SU-DHL-6 (cell line): Measurements from ENCODE around the gene LY6G5B.

Source experiments
- H2AFZ ChIP-seq: fragments of 200-600 bp; sonication (generic); 2 replicates; pipeline ENCODE4 v1.6.1; 2014; ENCODE audit warnings: low read depth, mild to moderate bottlenecking, moderate library complexity, mixed read lengths, antibody characterized with exemption, low read length; ENCODE audit not compliant: severe bottlenecking
- H3F3A ChIP-seq: fragments of 200-600 bp; shearing (Covaris generic); 2 replicates; pipeline ENCODE4 v1.6.0; 2016; ENCODE audit warnings: antibody characterized with exemption, mild to moderate bottlenecking; ENCODE audit not compliant: insufficient read depth
- H3K27ac ChIP-seq: fragments of 200-600 bp; sonication (generic); 2 replicates; pipeline ENCODE4 v1.5.1; 2016; ENCODE audit warnings: low read depth, mild to moderate bottlenecking, low read length, moderate library complexity, mixed read lengths
- H3K27me3 ChIP-seq: fragments of 200-600 bp; sonication (generic), shearing (Covaris generic); 2 replicates; pipeline ENCODE4 v1.6.0; 2014; ENCODE audit warnings: mild to moderate bottlenecking, low read length
- H3K36me3 ChIP-seq: fragments of 200-600 bp; sonication (generic); 2 replicates; pipeline ENCODE4 v1.6.1; 2014; ENCODE audit warnings: mild to moderate bottlenecking, low read length, mixed read lengths
- H3K4me2 ChIP-seq: fragments of 300-600, 200-600 bp; shearing (Covaris generic), sonication (generic); 2 replicates; pipeline ENCODE4 v1.6.0; 2014; ENCODE audit warnings: low read length, low read depth, mild to moderate bottlenecking; ENCODE audit not compliant: poor library complexity, severe bottlenecking
- H3K4me3 ChIP-seq: fragments of 200-600 bp; sonication (generic); 2 replicates; pipeline ENCODE4 v1.5.1; 2014; ENCODE audit warnings: antibody characterized with exemption, low read length, mild to moderate bottlenecking, mixed read lengths; ENCODE audit not compliant: insufficient read depth, poor library complexity, severe bottlenecking
- H3K79me2 ChIP-seq: fragments of 200-600 bp; sonication (generic); 2 replicates; pipeline ENCODE4 v1.6.1; 2014; ENCODE audit warnings: mild to moderate bottlenecking, low read length, moderate library complexity; ENCODE audit not compliant: insufficient read depth
- H3K9ac ChIP-seq: fragments of 200-600 bp; sonication (generic); 2 replicates; pipeline ENCODE4 v1.7.0; 2014; ENCODE audit warnings: mild to moderate bottlenecking, low read length
- H3K9me2 ChIP-seq: fragments of 200-600 bp; sonication (generic); replicated peaks from 2 replicates; pipeline ENCODE4 v1.6.1; 2014; ENCODE audit warnings: low read length; ENCODE audit not compliant: insufficient read depth
- H3K9me3 ChIP-seq: fragments of 200-600 bp; sonication (generic); 2 replicates; pipeline ENCODE4 v1.6.1; 2014; ENCODE audit warnings: low read length, mixed read lengths; ENCODE audit not compliant: insufficient read depth
- H4K20me1 ChIP-seq: fragments of 200-600 bp; sonication (generic); 2 replicates; pipeline ENCODE4 v1.6.1; 2014; ENCODE audit warnings: low read depth, mild to moderate bottlenecking, antibody characterized with exemption, low read length, moderate library complexity, mixed read lengths
- CTCF ChIP-seq: fragments of 200-600 bp; sonication (generic); IDR thresholded peaks from one replicate; pipeline ENCODE4 v1.5.1; 2017; ENCODE audit warnings: antibody characterized with exemption, mild to moderate bottlenecking, low read length, moderate library complexity; ENCODE audit not compliant: insufficient read depth, poor library complexity, severe bottlenecking
- EZH2phosphoT487 ChIP-seq: fragments of 200-600 bp; sonication (generic), shearing (Covaris generic); conservative IDR thresholded peaks from 2 replicates; pipeline ENCODE4 v1.6.1; 2018; ENCODE audit warnings: mild to moderate bottlenecking, antibody characterized with exemption, low read length, moderate library complexity, mixed read lengths

Gene LY6G5B

GRCh38 chr6:31621991-31622390, 47.8 kb upstream of the LY6G5B start:
- H4K20me1 ChIP-seq = peaks cover 16% of the 10 kb centered on the region; the same call in 1 of the 2 replicates

DNA sequence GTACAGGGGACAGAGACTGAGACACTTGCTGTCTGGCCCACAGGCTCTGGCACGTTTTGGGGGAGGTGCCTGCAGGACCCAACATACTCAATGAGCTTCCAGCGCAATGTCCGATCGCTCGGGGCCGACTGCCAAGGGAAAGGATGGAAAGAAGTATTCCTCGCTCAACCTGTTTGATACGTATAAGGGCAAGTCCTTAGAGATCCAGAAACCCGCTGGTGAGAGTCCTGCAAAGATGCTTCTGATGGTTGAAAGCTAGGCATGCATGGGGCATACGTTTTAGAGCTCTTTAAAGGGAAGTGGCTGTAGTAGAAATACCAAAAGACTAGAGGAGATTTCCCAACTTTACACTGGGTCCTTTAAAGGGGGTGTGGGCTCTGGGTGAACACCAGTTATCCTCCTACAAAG, 47.1 kb upstream of the LY6G5B start:
- Histone ChIP-seq H3K36me3 (peaks cover 57% of the 10 kb centered on the region), H4K20me1 (peaks cover 16% of the 10 kb centered on the region; the same call in 1 of the 2 replicates), H3K9ac (peak overlapping the region; percentile 83; the same call in 1 of the 2 replicates), H3K27ac (no peak overlapping the region), H3K79me2 (peaks cover 61% of the 10 kb centered on the region), H3K4me3 (no peak overlapping the region), H3K9me3 (no peaks in the 10 kb centered on the region), H3K4me2 (peak overlapping the region; percentile 84), H3F3A (peaks cover 25% of the 10 kb centered on the region), H3K9me2 (no peaks in the 10 kb centered on the region), H3K27me3 (no peaks in the 10 kb centered on the region), H2AFZ (no peak overlapping the region)
- TF ChIP-seq CTCF = no peak
- no peak for TF ChIP-seq EZH2phosphoT487

More at GRCh38 chr6:31621991-31622390, 47.8 kb upstream of the LY6G5B start:
- Histone ChIP-seq H3K27ac (peak overlapping the region; percentile 78; the same call in 1 of the 2 replicates), H3K9me2 (no peaks in the 10 kb centered on the region), H3K27me3 (no peaks in the 10 kb centered on the region), H3K9me3 (no peaks in the 10 kb centered on the region), H3K36me3 (peaks cover 50% of the 10 kb centered on the region), H3K4me3 (peak overlapping the region; percentile 64), H3F3A (peaks cover 25% of the 10 kb centered on the region), H3K79me2 (peaks cover 56% of the 10 kb centered on the region), H3K4me2 (peak overlapping the region; percentile 84), H3K9ac (peak overlapping the region; percentile 83), H2AFZ (no peak overlapping the region)
- TF ChIP-seq EZH2phosphoT487 (no peak), CTCF (no peak)

- Histone ChIP-seq H3K9ac (no peak overlapping the region), H4K20me1 (peaks cover 16% of the 10 kb centered on the region; the same call in 1 of the 2 replicates), H3K27ac (no peak overlapping the region), H3K4me3 (no peak overlapping the region), H3K9me2 (no peaks in the 10 kb centered on the region), H3K9me3 (no peaks in the 10 kb centered on the region), H3K27me3 (no peaks in the 10 kb centered on the region), H3K36me3 (peaks cover 67% of the 10 kb centered on the region), H3F3A (peaks cover 19% of the 10 kb centered on the region), H3K4me2 (no peak overlapping the region), H3K79me2 (peaks cover 61% of the 10 kb centered on the region), H2AFZ (no peak overlapping the region)
- TF ChIP-seq CTCF = no peak
- no peak for TF ChIP-seq EZH2phosphoT487
Measured at GRCh38 chr6:31624070-31624469, 45.7 kb upstream of the LY6G5B start.
